HepG2 (cell line): ENCODE results near the gene NUP93. TPM values are rescaled to one million over a fixed set of nuclear protein-coding genes. Genes with fewer than 3 reads are reported as not detected.

Source experiments
- ATF7 ChIP-seq, 2 experiments: fragments of 450-650 bp in 1 of 2; sonication (generic) in 1 of 2; formaldehyde crosslinking in 1 of 2; IDR thresholded peaks; 2 replicates each; pipeline versions ENCODE4 v1.4.0 to v1.6.1; 2016 to 2020; ENCODE audit warnings: antibody characterized with exemption in 1 of 2, mild to moderate bottlenecking in 1 of 2, missing genetic modification reagents in 1 of 2
- CCDC6 ChIP-seq: sonication (generic); formaldehyde crosslinking; IDR thresholded peaks from 2 replicates; pipeline ENCODE4 v1.8.1; 2022; ENCODE audit warnings: mild to moderate bottlenecking, missing genetic modification reagents, moderate library complexity
- DPF2 ChIP-seq: sonication (generic); formaldehyde crosslinking; IDR thresholded peaks from 2 replicates; pipeline ENCODE4 v1.4.0; 2020; ENCODE audit warnings: mild to moderate bottlenecking, low read depth, missing genetic modification reagents, borderline replicate concordance
- GPBP1L1 ChIP-seq: sonication (generic); formaldehyde crosslinking; IDR thresholded peaks from 2 replicates; pipeline ENCODE4 v1.5.0; 2020; ENCODE audit warnings: mild to moderate bottlenecking, missing genetic modification reagents
- HOXA5 ChIP-seq: sonication (generic); formaldehyde crosslinking; IDR thresholded peaks from 2 replicates; pipeline ENCODE4 v1.4.0; 2020; ENCODE audit warnings: missing genetic modification reagents
- JDP2 ChIP-seq: sonication (generic); formaldehyde crosslinking; IDR thresholded peaks from 2 replicates; pipeline ENCODE4 v1.8.1; 2022; ENCODE audit warnings: missing genetic modification reagents, borderline replicate concordance
- KDM5A ChIP-seq: fragments of 200-600 bp; sonication (generic); IDR thresholded peaks from 2 replicates; pipeline ENCODE4 v1.7.0; 2018; ENCODE audit warnings: antibody characterized with exemption, mild to moderate bottlenecking, low read length, borderline replicate concordance
- KMT2B ChIP-seq: IDR thresholded peaks from 2 replicates; pipeline ENCODE4 v1.6.1; 2016; ENCODE audit warnings: missing genetic modification reagents, missing compliant biosample characterization
- NFATC3 ChIP-seq: sonication (generic); formaldehyde crosslinking; IDR thresholded peaks from 2 replicates; pipeline ENCODE4 v1.5.1; 2020; ENCODE audit warnings: mild to moderate bottlenecking, missing genetic modification reagents
- NFKB2 ChIP-seq: sonication (generic); formaldehyde crosslinking; IDR thresholded peaks from 2 replicates; pipeline ENCODE4 v1.4.0; 2020; ENCODE audit warnings: missing genetic modification reagents, borderline replicate concordance
- TOPORS ChIP-seq: sonication (generic); formaldehyde crosslinking; IDR thresholded peaks from 2 replicates; pipeline ENCODE4 v1.8.0; 2023; ENCODE audit warnings: mild to moderate bottlenecking, missing genetic modification reagents
- TRAFD1 ChIP-seq: sonication (generic); formaldehyde crosslinking; IDR thresholded peaks from 2 replicates; pipeline ENCODE4 v1.5.1; 2020; ENCODE audit warnings: missing genetic modification reagents, mild to moderate bottlenecking, borderline replicate concordance
- ZC3H4 ChIP-seq: sonication (generic); formaldehyde crosslinking; IDR thresholded peaks from 2 replicates; pipeline ENCODE4 v1.4.0; 2020; ENCODE audit warnings: missing genetic modification reagents, borderline replicate concordance
- ZNF235 ChIP-seq: sonication (generic); formaldehyde crosslinking; IDR thresholded peaks from 2 replicates; pipeline ENCODE4 v1.8.1; 2023; ENCODE audit warnings: mild to moderate bottlenecking, missing genetic modification reagents, borderline replicate concordance
- ZNF280D ChIP-seq: sonication (generic); formaldehyde crosslinking; IDR thresholded peaks from 2 replicates; pipeline ENCODE4 v1.5.1; 2020; ENCODE audit warnings: mild to moderate bottlenecking, missing genetic modification reagents
- ZNF564 ChIP-seq: sonication (generic); formaldehyde crosslinking; IDR thresholded peaks from 2 replicates; pipeline ENCODE4 v1.8.1; 2023; ENCODE audit warnings: mild to moderate bottlenecking, missing genetic modification reagents
- ZNF589 ChIP-seq: sonication (generic); formaldehyde crosslinking; conservative IDR thresholded peaks from 2 replicates; pipeline ENCODE4 v1.8.0; 2022; ENCODE audit warnings: mild to moderate bottlenecking, moderate library complexity, missing genetic modification reagents
- ZNF746 ChIP-seq: sonication (generic); formaldehyde crosslinking; IDR thresholded peaks from 2 replicates; pipeline ENCODE4 v1.8.0; 2022; ENCODE audit warnings: mild to moderate bottlenecking, missing genetic modification reagents
- ZNF776 ChIP-seq: sonication (generic); formaldehyde crosslinking; IDR thresholded peaks from 2 replicates; pipeline ENCODE4 v1.4.0; 2020; ENCODE audit warnings: mild to moderate bottlenecking, missing genetic modification reagents
- ZNF788 ChIP-seq: sonication (generic); formaldehyde crosslinking; IDR thresholded peaks from 2 replicates; pipeline ENCODE4 v1.5.0; 2020; ENCODE audit warnings: mild to moderate bottlenecking, missing genetic modification reagents, borderline replicate concordance
- ZSCAN20 ChIP-seq: sonication (generic); formaldehyde crosslinking; IDR thresholded peaks from 2 replicates; pipeline ENCODE4 v1.4.0; 2020; ENCODE audit warnings: missing genetic modification reagents, mild to moderate bottlenecking, borderline replicate concordance
- polyA plus RNA-seq, 8 experiments: library from polyadenylated mRNA; depleted of rRNA in 3 of 8; stranded (reverse) in 7 of 8; unstranded in 1 of 8; fragments of >200 nt; fragmentation: Illumina TruSeq in 4 of 8; extraction: Trizol in 4 of 8; gene quantifications; 2 replicates each; pipeline versions ENCODE4 v1.2.1 to v1.2.3, GENCODE V29; 2011 to 2016; ENCODE audit warnings: low read depth in 4 of 8, missing spikeins in 1 of 8, mixed read lengths in 1 of 8; ENCODE audit not compliant: insufficient read depth in 1 of 8
- total RNA-seq, 5 experiments: library from RNA; depleted of rRNA; stranded (reverse); fragments of >200 nt; fragmentation: Illumina TruSeq; extraction: Trizol; gene quantifications; 2 replicates each; pipeline ENCODE4 v1.2.3, GENCODE V29; 2016; ENCODE audit warnings: low read depth in 1 of 5

Gene NUP93
- total and polyA plus RNA-seq, 2 of the 13 experiments (the other 11 are each of a cell fraction or from before 2014, with no cell fraction given) = 58.5 to 140 TPM

- TF ChIP-seq GPBP1L1 = no peak
- TF ChIP-seq ZNF746 (CRISPR knock-in tag) = no peak
- TF ChIP-seq ZNF589 (CRISPR knock-in tag) = no peak
- TF ChIP-seq ZSCAN20 (CRISPR knock-in tag) = no peak
- no peak for TF ChIP-seq ATF7 (IDR thresholded peaks at IDR 0.05)
- no peak for TF ChIP-seq ATF7 (CRISPR knock-in tag; IDR thresholded peaks at IDR 0.05)
- TF ChIP-seq ZNF235 = no peak
- peak; percentile 10; the same call in 1 of the 2 replicates for TF ChIP-seq ZNF788 (CRISPR knock-in tag)
- TF ChIP-seq NFATC3 (CRISPR knock-in tag) = no peak
- TF ChIP-seq ZNF280D (CRISPR knock-in tag) = peak; percentile 77; the same call in 1 of the 2 replicates
- TF ChIP-seq NFKB2 (CRISPR knock-in tag) = 0 out of 2 replicates have a peak, but pooled peaks have one; percentile 14
- no peak; the same call in 1 of the 2 replicates for TF ChIP-seq HOXA5 (CRISPR knock-in tag)
- TF ChIP-seq ZNF564 (CRISPR knock-in tag) = no peak
- peak; percentile 48; the same call in 1 of the 2 replicates for TF ChIP-seq KDM5A
- no peak for TF ChIP-seq JDP2 (CRISPR knock-in tag)
- no peak for TF ChIP-seq TRAFD1 (CRISPR knock-in tag)
- no peak for TF ChIP-seq KMT2B
- TF ChIP-seq ZC3H4 (CRISPR knock-in tag) = peak; percentile 21; the same call in 1 of the 2 replicates
- no peak for TF ChIP-seq TOPORS (CRISPR knock-in tag)
- no peak for TF ChIP-seq ZNF776
- TF ChIP-seq DPF2 (CRISPR knock-in tag) = 0 out of 2 replicates have a peak, but pooled peaks have one; percentile 16
- TF ChIP-seq CCDC6 (CRISPR knock-in tag) = no peak
Observed at GRCh38 chr16:56849690-56850680, 120.1 kb downstream of the NUP93 start (continued).
